Heart left ventricle (tissue), 16 donors: ENCODE data around the gene GPC6. TPM values are rescaled to one million over a fixed set of nuclear protein-coding genes. Genes with fewer than 3 reads are reported as not detected.
A peak's percentile ranks its signal among the peaks of the same experiment; 100 is the strongest.

ENCODE experiments used
- ATAC-seq, 4 donors: fragments of 200-7000 bp; cut with Tn5 transposase; one replicate each; pipeline ENCODE4 v1.9.1; 2020 to 2022; ENCODE audit warnings: moderate library complexity in 4 of 4, mild to moderate bottlenecking in 3 of 4, moderate number of reproducible peaks in 1 of 4
- DNase-seq, 5 donors: peaks; one replicate each; pipeline ENCODE4 v3.0.0-alpha.2; 2020
- H3K27ac ChIP-seq, 12 donors: fragments of 200-600 bp; sonication (generic) in 4 of 12; one replicate each; pipeline versions ENCODE4 v1.5.0 to v1.8.0; 2016 to 2022; ENCODE audit warnings: mild to moderate bottlenecking in 2 of 12
- H3K27me3 ChIP-seq, 9 donors: fragments of 200-600 bp; sonication (generic) in 2 of 9; one replicate each; pipeline versions ENCODE4 v1.5.1 to v1.8.0; 2016 to 2022; ENCODE audit warnings: mild to moderate bottlenecking in 3 of 9
- H3K36me3 ChIP-seq, 9 donors: fragments of 200-600 bp; sonication (generic) in 2 of 9; one replicate each; pipeline versions ENCODE4 v1.5.0 to v1.8.0; 2018 to 2022; ENCODE audit warnings: mild to moderate bottlenecking in 2 of 9
- H3K4me1 ChIP-seq, 12 donors: fragments of 200-600 bp; sonication (generic) in 4 of 12; one replicate each; pipeline versions ENCODE4 v1.5.0 to v1.8.0; 2016 to 2022; ENCODE audit warnings: mild to moderate bottlenecking in 3 of 12
- H3K4me3 ChIP-seq, 12 donors: fragments of 200-600 bp; sonication (generic) in 4 of 12; one replicate each; pipeline versions ENCODE4 v1.5.0 to v1.8.0; 2017 to 2022; ENCODE audit warnings: mild to moderate bottlenecking in 9 of 12, moderate library complexity in 4 of 12
- H3K9me3 ChIP-seq, 12 donors: fragments of 200-600 bp; sonication (generic) in 4 of 12; one replicate each; pipeline versions ENCODE4 v1.5.0 to v1.8.0; 2016 to 2022; ENCODE audit warnings: mild to moderate bottlenecking in 1 of 12
- CTCF ChIP-seq, 12 donors: fragments of 200-600 bp; sonication (generic) in 4 of 12; IDR thresholded peaks; one replicate each; pipeline versions ENCODE4 v1.5.0 to v1.8.0; 2018 to 2022; ENCODE audit warnings: antibody characterized with exemption in 12 of 12, mild to moderate bottlenecking in 5 of 12
- POLR2A ChIP-seq, 2 donors: fragments of 450-650 bp; IDR thresholded peaks; one replicate each; pipeline ENCODE4 v1.6.1; 2017; ENCODE audit warnings: antibody characterized with exemption in 2 of 2, mild to moderate bottlenecking in 2 of 2, moderate library complexity in 2 of 2
- WGBS, 4 donors: extraction: QIAGEN DNeasy Blood & Tissue Kit in 2 of 4; methylation state at CpG; one replicate each; pipeline versions ENCODE4 v1.1.5 to v1.1.7; 2013 to 2018; 5-methylcytosine and 5-hydroxymethylcytosine counted together
- intact Hi-C, 10 donors: fragments of 100-400 bp; cut with DNase I; formaldehyde crosslinking; loops; one replicate each; pipeline versions ENCODE4 v1.11.1 to v1.14.2; 2022
- polyA plus RNA-seq, 2 donors: library from polyadenylated mRNA; stranded (reverse); fragments of 200-250 nt; gene quantifications; one replicate each; pipeline ENCODE4 v1.2.3, GENCODE V29; 2013
- total RNA-seq, 9 donors: library from RNA; depleted of rRNA in 2 of 9; stranded (reverse); fragments of >200 nt in 2 of 9; fragmentation: NEBNext Ultra II Directional in 3 of 9; extraction: Animal tissue kit (Norgen Biotek cat#: 25700) in 3 of 9; gene quantifications; one replicate each; pipeline versions ENCODE4 v1.1.0 to v1.2.4, GENCODE V29; 2016 to 2023
- donor health status: ischemic (EF 13 %, LVEDD 7.1; RV severe dilation, severe dysfunction).
- donor health status: healthy with polysubstance abuse.
- donor health status: DM: no; HTN: yes; CAD: no.
- donor health status: DM: no; HTN: no; CAD: no.
- donor health status: ischemic (EF 25% LVEDD 6.9; RV normal size, moderate dysfunction).
- donor health status: ischemic (EF 25% LVEDD 5.7; RV mildly dilated, moderate dysfunction).
- donor health status: healthy.
- donor health status: DM: yes; HTN: yes; CAD: no.
- donor health status: ischemic (EF 35%, LVEDD 5.7; RV mildly dilated, moderate dysfunction).
- donor health status: nonischemic (EF 11% LVEDD 7.7; RV severe dilation, severe dysfunction).
- donor health status: DM: yes; HTN: yes; CAD: no.
- donor health status: PGD.
- donor health status: ischemic (EF 29% LVEDD 5.4; RV normal size, mild dysfunction).
- donor health status: nonischemic (EF 23%, LVEDD 6.1; RV moderate dilation, normal function).

GPC6 gene
- total and polyA plus RNA-seq, 11 donors: 0.08 to 6.2 (median 2.0) TPM

- Histone ChIP-seq H3K9me3 (peaks cover 0 to 3% (median 0%) of the 10 kb centered on the region in 12 donors), H3K36me3 (no peaks in the 10 kb centered on the region), H3K27me3 (no peaks in the 10 kb centered on the region), H3K27ac (no peak overlapping the region), H3K4me3 (no peak overlapping the region), H3K4me1 (no peaks in the 10 kb centered on the region)
- WGBS, 4 donors: 56 to 73% (median 71%) methylated on average over 3 of the region's 3 CpGs
- ATAC-seq (peak in 2 of 4 donors; percentile 45 to 80), DNase-seq (peak in 3 of 5 donors; percentile 8 to 32 (median 24))
- intact Hi-C loops: no loop called here
- no peak for TF ChIP-seq CTCF (IDR thresholded peaks at IDR 0.05)
- no peak for TF ChIP-seq POLR2A (IDR thresholded peaks at IDR 0.05)
Measured at GRCh38 chr13:94112227-94112626, 885.6 kb downstream of the GPC6 start.

GRCh38 chr13:94112731-94113130, 886.1 kb downstream of the GPC6 start:
- peaks cover 0 to 3% (median 0%) of the 10 kb centered on the region in 12 donors for H3K9me3 ChIP-seq

GRCh38 chr13:94113245-94113644, 886.6 kb downstream of the GPC6 start:
- no peaks in the 10 kb centered on the region for H3K27me3 ChIP-seq
- no peaks in the 10 kb centered on the region for H3K4me1 ChIP-seq
- TF ChIP-seq POLR2A (IDR thresholded peaks at IDR 0.05): no peak
- no peak for TF ChIP-seq CTCF (IDR thresholded peaks at IDR 0.05)
- H3K27ac ChIP-seq: no peak overlapping the region
- no peak overlapping the region for H3K4me3 ChIP-seq
- H3K36me3 ChIP-seq: no peaks in the 10 kb centered on the region
- intact Hi-C loops: no loop called here
- no peak for ATAC-seq
- DNase-seq: no peak
- no peaks in the 10 kb centered on the region for H3K9me3 ChIP-seq

More at GRCh38 chr13:94112731-94113130, 886.1 kb downstream of the GPC6 start:
- Histone ChIP-seq H3K4me3 (no peak overlapping the region), H3K36me3 (no peaks in the 10 kb centered on the region), H3K4me1 (no peaks in the 10 kb centered on the region), H3K27ac (no peak overlapping the region), H3K27me3 (no peaks in the 10 kb centered on the region)
- no peak for ATAC-seq
- 65 to 82% (median 71%) methylated on average over 2 of the region's 2 CpGs for WGBS, 4 donors
- intact Hi-C loops: no loop called here
- no peak for DNase-seq
- TF ChIP-seq CTCF (IDR thresholded peaks at IDR 0.05) (no peak), POLR2A (IDR thresholded peaks at IDR 0.05) (no peak)

DNA sequence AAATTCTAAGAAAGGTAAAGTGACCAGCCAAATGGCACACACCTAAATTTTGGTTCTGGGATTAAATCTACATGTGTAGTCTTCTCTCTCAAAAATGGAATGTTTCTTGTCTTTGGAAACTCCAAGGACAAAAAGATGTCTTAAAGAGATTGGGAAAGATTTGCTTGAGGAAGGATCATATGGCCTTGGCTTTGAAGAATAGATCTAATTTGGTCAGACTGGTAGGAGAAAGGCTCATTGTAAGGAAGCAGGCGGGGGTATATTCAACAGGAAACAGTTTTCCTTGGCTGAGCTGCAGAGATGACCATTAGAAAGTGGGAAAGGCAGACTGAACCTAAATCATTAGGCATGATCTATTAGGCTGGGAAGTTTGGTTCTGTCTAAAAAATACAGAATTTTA, 887.6 kb downstream of the GPC6 start:
- intact Hi-C loops: no loop called here
- Histone ChIP-seq H3K36me3 (no peaks in the 10 kb centered on the region), H3K4me1 (no peaks in the 10 kb centered on the region), H3K9me3 (no peaks in the 10 kb centered on the region), H3K27ac (no peak overlapping the region), H3K27me3 (no peaks in the 10 kb centered on the region), H3K4me3 (no peak overlapping the region)
- ATAC-seq (no peak), DNase-seq (no peak)
- 59 to 80% (median 69%) methylated on average over 1 of the region's 1 CpG for WGBS, 4 donors
- TF ChIP-seq POLR2A (IDR thresholded peaks at IDR 0.05) (no peak), CTCF (IDR thresholded peaks at IDR 0.05) (no peak)
